GM12865 (cell line): Measurements from ENCODE around the gene UBASH3A.

Source experiments
- DNase-seq: peaks from one replicate; pipeline ENCODE4 v3.0.0; 2010; ENCODE audit warnings: low read depth
- H3K4me3 ChIP-seq: 2 replicates; pipeline ENCODE4 v1.5.1; 2011; ENCODE audit warnings: mild to moderate bottlenecking, low read depth, low read length, control low read depth
- CTCF ChIP-seq: IDR thresholded peaks from 2 replicates; pipeline ENCODE4 v1.5.1; 2011; ENCODE audit warnings: low read length, control low read depth, low read depth, inconsistent platforms; ENCODE audit not compliant: insufficient read depth; ENCODE audit errors: missing control alignments

UBASH3A gene

DNA sequence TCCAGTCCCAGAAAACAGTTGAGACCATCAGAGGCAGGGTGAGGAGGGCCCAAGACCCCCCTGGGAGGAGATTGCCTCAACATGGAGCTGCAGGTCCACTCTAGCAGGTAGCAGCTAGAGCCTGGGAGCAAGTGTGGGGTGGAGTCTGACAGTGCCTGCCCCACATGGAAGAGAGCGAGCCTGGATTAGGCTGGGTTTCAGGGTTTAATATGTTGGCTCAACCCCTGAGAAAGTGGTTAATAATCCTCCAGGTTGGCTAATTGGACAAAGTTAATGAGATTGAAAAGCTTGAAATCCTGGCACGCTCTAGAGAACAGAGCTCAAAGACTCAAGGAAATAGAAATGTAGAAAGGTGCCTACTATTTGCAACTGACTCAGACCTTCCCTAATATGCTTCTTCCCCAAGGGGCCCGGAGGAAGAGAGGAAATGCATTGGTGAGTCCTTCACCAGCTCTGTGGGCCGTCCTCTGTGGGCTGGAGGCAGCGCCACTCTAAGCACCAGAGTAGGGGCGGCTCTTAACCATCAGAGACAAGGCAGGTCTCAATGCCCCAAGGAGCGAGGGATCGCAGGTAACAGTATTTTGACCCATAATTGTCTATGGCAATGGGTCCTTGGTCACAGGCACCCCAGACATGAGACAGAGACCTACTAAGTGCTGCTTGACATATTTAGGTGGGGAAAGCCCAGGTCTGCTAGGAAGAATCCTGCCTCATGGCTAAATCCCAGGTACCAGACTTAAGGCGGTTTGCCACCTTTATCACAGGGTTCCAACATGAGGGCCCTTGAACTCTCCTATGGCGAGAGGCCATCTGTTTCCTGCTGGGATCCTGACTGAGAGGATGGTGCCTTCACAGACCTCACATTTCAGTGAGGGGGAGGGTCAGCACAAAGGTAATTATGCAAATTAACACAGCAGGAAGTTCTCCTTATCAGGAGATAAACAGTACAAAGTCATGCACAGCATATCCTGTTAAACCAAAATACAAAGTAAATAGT lies 58.5 kb downstream of the UBASH3A start:
- no peak overlapping the region for H3K4me3 ChIP-seq
- no peak for TF ChIP-seq CTCF
- no peak for DNase-seq

GRCh38 chr21:42463861-42464515 lies 60.3 kb downstream of the UBASH3A start:
- no peak for TF ChIP-seq CTCF
- H3K4me3 ChIP-seq: no peak overlapping the region
- DNase-seq: peak; percentile 84

DNA sequence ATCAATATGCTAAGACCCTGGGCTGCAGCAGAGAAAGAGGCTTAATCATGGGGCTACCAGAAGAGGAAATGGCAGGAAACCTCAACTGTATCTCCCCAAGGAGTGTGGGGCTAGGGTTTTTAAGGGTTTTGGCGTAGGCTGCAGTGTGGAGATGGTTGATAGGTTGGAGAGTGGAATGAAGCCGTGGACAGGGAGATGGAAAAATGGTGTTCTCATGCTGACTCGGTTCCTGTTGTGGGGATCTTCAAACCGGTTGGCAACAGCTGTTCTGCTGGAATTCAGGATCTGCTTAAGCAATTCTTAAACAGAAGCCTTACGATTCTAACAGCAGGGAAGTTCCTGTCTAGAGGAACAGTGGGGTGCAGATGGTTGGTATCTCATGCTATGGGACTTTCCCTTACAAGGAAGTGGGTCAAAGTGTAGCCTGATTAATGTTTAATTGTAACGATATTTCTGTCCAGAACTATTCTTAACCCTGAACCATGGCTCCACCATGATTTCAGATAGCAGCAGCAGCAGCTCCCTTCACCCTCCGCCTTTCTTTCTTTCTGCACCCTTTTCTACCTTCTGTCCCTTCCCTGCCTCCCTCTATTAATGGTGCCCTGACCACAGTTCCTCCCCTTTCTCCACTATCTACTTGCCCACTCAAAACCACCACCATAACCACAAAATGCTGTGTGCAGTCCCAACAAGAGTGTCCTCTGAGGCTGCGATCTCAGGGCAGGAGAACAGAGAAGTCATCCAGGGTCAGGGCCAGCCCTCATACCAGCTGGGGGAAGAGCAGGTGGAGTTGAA lies 61.5 kb downstream of the UBASH3A start:
- H3K4me3 ChIP-seq: no peak overlapping the region

DNA sequence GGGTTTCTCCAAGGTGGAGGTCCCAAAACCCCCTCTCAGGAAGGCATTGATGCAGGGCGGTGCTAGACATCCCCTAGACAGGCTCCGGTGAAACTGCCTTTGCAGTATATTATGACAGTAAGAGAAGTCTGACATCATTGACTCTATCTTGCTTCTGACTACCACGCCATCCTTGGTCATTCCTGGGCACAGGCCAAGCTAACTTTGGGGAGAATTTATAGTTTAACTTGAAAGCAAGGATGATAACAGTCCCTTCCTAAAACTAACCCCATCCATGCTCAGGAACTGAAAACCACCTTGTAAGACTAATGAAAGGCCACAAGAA lies 62.1 kb downstream of the UBASH3A start:
- TF ChIP-seq CTCF: no peak
- DNase-seq: no peak
- H3K4me3 ChIP-seq: no peak overlapping the region

More for the DNA sequence above, 61.5 kb downstream of the UBASH3A start:
- TF ChIP-seq CTCF: no peak
- peak; percentile 78 for DNase-seq

DNA sequence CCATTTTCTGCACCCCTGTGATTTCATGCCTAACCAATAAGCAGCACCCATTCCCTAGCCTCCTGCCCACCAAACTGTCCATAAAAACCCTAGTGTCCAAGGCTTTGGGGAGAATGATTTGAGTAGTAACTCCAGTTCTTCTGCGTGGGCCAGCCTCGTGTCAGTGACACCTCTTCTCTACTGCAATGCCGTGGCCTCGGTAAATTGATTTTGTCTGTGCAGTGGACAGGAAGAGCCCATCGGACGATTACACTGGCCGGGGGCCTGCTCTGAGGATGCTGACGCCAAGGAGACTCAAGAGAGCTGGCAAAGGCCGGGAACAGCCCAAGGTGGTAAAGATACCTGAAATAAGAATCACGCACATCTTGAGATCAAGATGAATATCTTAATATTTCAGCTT lies 63.0 kb downstream of the UBASH3A start:
- no peak for DNase-seq
- H3K4me3 ChIP-seq: no peak overlapping the region
- TF ChIP-seq CTCF: no peak

DNA sequence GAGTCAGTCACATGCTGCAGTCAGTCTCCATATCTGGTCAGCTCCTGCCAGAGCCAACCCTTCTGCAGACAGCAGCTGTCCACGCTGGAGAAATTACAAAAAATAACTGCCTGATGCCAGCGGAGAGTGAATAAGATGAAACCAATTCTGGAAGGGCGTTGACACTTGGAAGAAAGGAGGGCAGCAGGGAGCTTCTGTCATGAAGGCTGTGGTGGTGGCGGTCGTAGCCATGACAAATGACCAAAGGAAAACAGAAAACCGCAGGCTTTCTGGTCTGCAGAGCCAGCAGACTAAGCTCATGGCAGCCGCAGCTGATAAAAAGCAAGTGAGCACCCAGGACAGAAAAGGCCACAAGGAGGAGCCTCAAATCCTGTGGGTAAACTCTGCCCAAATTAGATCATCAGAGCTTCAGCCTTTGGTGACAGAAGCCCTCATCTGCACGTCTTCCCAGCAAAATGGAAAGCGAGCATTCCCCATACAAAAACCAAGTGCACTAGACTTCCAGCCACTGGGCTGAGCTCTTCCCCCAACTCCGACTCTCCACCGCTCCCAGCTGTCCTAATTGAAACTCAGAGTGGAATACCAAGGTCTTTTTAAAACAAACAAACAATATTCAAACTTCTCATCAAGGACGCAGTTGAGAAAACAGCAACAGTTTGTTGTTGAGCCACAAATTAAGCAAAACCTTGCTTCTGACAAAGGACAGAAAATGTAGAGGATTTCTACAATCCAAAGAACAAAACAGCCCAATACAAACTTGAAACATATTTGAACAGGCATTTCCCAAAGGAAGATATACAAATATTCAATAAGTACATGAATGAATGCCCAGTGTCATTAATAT lies 63.7 kb downstream of the UBASH3A start:
- peak; percentile 86 for DNase-seq
- TF ChIP-seq CTCF: peak; percentile 44
- no peak overlapping the region for H3K4me3 ChIP-seq
